ENCODE data around the gene SLCO1B1.
"Not testable (repeated sequence)": the region's sequence is repeated elsewhere in the genome, so short reads cannot be mapped to it uniquely, and the experiment has no call there.

The SLCO1B1 gene, protein sequence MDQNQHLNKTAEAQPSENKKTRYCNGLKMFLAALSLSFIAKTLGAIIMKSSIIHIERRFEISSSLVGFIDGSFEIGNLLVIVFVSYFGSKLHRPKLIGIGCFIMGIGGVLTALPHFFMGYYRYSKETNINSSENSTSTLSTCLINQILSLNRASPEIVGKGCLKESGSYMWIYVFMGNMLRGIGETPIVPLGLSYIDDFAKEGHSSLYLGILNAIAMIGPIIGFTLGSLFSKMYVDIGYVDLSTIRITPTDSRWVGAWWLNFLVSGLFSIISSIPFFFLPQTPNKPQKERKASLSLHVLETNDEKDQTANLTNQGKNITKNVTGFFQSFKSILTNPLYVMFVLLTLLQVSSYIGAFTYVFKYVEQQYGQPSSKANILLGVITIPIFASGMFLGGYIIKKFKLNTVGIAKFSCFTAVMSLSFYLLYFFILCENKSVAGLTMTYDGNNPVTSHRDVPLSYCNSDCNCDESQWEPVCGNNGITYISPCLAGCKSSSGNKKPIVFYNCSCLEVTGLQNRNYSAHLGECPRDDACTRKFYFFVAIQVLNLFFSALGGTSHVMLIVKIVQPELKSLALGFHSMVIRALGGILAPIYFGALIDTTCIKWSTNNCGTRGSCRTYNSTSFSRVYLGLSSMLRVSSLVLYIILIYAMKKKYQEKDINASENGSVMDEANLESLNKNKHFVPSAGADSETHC

DNA sequence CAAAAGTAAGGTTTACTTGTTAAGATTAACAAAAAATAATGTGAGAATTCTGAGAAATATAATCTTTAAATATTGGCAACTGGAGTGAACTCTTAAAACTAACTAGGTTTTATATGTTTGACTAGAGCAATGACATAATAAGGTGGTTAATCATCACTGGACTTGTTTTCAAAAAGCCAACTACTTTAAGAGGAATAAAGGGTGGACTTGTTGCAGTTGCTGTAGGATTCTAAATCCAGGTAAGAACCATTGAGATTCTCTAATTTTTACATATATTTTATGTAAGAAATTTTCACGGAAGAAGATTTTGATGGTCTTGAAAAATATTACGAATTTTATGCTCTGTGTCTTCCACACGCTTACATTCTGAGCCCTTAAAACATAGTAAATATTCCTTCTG, at the start of gene SLCO1B1:
SLCO1B1 (plus strand) TSS at position 197 of the 400 bp plus-strand sequence. CDS start 10,381 bp downstream, outside the sequence.
- DNase-seq: no peak

DNA sequence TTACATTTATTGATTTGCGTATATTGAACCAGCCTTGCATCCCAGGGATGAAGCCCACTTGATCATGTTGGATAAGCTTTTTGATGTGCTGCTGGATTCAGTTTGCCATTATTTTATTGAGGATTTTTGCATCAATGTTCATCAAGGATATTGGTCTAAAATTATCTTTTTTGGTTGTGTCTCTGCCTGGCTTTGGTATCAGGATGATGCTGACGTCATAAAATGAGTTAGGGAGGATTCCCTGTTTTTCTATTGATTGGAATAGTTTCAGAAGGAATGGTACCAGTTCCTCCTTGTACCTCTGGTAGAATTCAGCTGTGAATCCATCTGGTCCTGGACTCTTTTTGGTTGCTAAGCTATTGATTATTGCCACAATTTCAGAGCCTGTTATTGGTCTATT, 46.2 kb upstream of the SLCO1B1 start:
- not testable (repeated sequence) for DNase-seq

DNA sequence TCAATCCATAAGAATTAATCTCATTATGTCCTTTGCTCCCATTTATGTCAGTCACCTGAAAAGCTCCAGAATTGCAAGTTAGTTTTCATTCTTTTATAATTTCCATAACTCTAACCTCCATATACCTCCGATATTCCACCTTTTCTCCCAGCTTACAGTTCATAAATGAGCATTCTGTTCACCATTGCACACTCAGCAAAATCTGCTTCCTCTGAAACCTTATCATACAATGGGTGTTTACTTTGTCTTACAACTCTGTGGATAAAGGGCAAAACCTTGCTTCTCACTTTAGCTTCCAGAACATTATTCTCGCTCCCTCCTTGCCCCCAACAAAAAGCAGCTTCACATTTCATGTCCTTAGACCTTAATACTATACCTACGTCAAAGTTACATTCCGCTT, 19.3 kb upstream of the SLCO1B1 start:
- no peak for DNase-seq

DNA sequence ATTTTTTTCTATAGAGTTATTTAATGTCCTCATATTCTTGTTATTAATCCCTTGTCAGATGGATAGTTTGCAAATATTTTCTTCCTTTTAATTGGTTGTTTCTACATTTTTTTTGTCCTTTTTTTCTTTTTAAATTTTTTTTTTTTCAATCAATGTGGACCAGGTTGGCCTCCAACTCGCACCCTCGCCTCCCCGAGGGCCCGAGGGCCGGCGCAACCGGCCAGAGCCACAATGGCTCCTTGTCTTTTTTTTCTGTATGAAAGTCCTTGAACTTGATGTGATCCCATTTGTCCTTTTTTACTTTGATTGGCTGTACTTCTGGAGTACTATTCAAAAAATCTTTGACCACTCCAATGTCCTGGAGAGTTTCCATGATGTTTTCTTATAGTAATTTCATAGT, 17.7 kb upstream of the SLCO1B1 start:
- no peak for DNase-seq

DNA sequence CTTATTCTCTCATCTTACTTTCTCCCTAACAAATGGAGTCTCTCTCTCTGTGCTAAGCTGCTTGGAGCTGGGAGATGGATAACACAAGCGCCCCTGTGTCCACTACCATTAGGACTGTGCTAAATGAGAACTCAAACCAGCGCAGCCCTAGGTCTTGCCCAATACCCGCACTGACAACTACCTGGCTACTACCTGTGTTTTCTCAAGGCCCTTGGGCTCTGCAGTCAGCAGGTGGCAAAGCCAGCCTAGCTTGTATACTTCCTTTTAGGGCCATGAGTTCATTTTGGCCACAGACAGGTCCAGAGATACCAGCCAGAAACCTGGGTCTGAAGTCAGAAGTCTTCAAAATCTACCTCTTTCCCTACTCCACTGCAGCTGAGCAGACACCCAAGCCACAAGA, 13.0 kb upstream of the SLCO1B1 start:
- no peak for DNase-seq

DNA sequence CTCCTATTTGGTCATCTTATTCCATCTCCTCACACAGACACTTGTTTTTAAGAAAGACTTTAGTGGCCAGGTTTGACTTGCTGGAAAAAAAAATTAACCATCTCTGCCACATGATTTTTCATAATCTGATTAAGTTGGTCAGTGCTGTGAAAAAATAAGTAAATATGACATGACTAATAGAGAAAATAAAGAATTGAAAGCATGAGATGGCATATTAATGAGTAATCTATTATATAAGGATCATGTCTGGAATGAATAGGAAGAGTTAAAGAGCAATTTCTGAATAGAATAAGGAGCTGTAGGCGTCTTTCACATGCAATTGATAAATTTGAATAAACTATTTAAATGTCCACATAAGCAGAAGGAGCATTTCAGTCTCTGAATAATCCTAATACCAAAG, 12.2 kb upstream of the SLCO1B1 start:
- no peak for DNase-seq

DNA sequence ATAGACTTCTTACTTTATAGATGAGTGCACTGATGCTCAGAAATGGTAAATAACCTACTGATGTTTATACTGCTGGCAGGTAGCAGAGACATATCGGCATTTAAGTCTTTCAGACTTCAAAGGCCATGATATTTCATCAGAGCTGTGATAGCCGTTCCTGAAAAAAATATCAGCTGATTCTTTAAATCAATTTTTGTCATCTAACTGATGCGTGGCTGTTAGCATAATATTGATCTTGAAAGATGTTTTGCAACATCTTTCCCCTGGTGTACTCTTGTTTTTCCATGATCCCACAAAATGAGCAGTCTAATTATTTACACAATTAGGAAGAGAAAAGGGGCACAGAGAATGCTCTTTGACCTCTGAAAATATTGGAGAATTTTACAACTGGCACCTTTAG, 1.6 kb upstream of the SLCO1B1 start:
- DNase-seq: no peak

DNA sequence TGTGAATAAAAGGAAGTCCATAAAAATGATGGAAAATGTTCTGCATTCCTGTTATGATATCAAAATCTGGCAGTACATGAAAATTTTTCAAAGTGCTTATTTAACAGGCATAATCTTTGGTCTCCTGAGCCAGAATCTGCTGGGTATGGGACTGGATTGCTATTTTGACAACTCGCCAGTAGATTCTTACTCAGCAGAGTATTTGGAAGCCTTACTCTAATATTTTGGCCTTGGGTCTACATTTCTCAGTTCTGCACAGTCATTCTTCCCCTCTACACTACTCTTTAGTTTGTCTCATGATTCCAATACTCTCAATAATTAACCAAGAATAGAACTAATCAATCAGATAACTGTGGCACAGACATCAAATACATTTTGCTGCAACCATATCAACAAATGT, 1.1 kb upstream of the SLCO1B1 start:
- no peak for DNase-seq

DNA sequence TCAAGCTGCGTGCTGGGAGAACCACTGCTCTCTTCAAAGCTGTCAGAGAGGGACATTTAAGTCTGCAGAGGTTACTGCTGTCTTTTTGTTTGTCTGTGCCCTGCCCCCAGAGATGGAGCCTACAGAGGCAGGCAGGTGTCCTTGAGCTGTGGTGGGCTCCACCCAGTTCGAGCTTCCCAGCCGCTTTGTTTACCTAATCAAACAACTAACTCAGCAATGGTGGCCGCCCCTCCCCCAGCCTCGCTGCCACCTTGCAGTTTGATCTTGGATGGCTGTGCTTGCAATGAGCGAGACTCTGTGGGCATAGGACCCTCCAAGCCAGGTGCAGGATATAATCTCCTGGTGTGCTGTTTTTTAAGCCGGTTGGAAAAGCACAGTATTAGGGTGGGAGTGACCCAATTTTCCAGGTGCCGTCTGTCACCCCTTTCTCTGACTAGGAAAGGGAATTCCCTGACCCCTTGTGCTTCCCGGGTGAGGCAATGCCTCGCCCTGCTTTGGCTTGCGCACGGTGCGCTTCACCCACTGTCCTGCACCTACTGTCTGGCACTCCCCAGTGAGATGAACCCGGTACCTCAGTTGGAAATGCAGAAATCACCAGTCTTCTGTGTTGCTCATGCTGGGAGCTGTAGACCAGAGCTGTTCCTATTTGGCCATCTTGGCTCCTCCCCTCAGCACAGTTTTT, 6.5 kb downstream of the SLCO1B1 start:
- not testable (repeated sequence) for DNase-seq

DNA sequence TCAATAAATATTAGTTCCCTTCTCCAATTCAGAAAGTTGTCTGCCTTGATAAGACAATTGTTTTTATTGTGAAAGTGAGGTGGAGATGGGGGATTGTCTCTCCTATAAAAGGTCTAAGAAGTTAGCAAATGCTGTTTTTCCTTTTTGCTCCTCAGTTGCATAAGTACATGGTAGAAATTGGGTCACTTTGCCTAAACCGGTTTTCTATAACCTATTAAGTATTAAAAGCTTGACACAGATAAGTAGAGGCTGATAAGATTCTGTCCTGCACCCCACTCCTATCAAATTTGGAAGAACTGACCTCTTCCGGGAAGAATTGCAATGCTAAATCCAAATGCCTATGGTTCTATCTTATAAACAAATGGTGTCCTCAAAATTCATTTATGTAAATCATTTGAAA, 7.0 kb downstream of the SLCO1B1 start:
- no peak for DNase-seq

DNA sequence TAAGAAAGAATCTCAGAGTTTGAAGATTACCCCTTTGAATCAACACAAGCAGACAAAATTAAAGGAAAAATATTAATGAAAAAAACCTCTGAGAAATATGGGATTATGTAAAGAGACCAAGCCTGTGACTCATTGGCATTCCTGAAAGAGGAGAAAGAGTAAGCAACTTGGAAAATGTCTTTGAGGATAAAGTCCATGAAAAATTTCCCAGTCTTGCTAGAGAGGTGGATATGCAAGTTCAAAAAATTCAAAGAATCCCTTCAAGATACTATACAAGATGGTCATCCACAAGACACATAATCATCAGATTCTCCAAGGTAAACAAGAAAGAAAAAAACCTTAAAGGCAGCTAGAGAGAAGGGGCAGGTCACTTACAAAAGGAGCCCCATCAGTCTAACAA, 13.3 kb downstream of the SLCO1B1 start:
- DNase-seq: no peak

DNA sequence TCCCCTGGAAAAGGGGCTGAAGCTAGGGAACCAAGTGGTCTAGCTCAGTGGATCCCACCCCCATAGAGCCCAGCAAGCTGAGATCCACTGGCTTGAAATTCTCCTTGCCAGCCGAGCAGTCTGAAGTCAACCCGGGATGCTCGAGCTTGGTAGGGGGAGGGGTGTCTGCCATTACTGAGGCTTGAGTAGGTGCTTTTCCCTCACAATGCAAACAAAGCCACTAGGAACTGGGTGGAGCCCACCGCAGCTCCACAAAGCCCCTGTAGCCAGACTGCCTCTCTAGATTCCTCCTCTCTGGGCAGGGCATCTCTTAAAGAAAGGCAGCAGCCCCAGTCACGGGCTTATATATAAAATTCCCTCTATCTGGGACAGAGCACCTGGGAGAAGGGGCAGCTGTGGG, 18.9 kb downstream of the SLCO1B1 start:
- DNase-seq: not testable (repeated sequence)

DNA sequence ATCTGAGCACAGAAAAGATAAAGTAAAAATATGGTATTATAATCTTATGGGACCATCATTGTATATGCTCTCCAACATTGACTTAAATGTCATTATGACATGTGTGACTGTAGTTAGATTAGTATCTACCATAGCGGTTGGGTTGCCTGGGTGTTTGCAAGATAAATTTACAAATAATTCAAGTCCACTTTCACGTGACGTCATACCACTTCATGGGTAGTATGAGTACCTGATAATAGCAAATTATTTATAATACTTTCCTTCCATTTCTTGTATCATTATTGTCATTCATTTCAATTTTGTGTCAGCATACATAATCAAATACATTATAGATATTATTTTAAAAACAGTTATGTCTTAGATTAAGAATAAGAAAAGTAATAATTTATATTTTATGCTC, 20.2 kb downstream of the SLCO1B1 start:
- DNase-seq: no peak

DNA sequence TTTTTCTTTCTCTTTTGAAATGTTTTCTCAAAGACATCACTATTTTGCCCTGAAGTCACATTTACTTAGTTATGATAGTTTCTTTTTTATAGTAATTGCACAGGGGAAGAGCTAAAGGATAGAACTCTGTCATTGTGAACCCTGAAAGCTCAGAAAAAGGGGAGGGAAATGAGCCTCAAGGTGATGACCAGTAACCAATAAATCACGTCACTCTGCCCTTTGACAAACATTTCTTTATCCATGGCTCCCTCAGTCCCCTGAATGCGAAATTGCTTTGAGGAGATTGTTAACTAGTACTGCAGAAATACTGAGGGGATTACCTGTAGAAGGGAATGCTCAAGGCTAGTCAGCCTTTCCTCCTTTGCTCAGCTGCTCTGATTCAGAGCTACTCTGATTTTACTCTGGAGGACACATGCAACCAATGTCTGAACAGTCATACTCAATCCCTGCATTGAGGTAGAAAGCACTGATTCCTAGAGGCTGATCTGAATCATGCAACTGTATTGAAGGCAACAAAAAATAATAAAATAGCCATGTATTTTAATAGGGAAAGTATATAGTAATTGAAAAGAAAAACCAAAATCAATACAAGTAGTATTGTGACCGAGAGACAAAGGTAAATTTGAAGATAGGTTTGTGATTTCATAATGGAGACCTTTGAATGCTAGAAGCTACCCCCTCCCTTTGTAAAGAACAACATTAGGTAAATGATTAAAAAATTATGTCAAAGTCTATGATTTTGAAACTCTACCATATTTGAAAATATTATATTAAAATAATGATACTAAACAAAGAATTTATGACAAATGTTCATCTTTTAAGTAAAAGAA, 24.7 kb downstream of the SLCO1B1 start:
- DNase-seq: no peak

DNA sequence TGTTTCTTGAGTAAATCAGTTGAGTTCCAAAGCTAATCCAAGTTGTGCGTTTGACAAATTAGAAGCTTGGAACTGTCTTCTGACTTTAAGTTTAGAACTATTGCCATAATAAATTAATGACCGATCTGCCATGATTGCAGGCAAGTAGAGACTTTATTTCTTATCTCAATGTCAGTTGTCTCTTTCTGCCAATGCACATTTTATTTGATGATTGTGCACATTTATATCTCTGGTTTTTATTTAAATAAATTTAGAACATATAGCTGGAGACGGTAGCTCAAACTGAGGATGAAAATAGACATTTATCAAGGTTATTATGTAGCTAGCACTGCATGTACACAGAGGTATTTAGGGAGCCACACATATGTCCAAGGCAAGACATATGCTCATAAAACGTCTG, 34.1 kb downstream of the SLCO1B1 start:
- no peak for DNase-seq

DNA sequence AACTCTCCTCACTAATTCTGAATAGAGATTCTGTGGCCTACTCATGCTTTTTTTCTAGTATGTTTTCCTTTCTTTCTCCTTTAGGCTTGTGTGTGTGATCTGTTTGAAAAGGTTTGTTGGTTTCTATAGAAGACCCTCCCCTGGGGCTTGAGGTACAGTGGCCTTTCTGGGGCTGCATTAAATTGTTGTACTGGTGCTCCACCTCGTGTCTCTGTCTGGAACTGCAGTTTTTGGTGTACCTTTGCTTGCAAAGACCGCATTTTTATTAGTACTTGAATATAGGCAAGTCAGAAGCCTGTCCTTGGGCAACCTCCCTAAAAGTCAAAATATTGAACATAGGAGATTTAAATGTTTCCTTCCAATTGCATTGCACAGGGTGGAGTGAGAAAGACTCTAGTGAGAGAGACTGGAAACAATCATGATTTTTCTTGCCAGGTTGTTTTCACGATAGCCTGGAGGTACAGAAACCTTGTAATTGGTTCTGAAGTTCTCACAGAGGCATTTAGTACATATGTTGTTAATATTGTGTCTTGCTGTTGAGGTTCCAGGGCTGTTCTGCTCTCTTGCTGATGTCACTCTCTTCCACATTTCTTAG, 39.0 kb downstream of the SLCO1B1 start:
- peak; percentile 41 to 49 for DNase-seq

DNA sequence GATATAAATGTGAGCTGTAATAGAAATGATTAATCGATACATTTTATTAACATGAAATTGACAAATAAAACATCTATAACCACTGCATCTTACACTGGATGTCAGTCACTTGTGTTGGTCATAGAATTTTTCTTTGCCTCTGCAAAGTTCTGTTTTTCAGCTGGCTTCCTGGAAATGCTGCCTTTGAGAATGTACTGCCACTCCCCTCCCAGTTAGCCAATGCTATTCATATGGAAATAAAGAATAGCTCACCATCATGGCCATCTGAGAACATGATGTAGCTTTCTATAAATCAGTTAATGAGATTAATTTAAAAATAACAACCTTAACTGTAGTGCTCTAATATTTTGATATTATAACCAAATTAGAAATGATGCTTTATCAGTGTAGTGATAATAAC, 41.1 kb downstream of the SLCO1B1 start:
- DNase-seq: no peak

DNA sequence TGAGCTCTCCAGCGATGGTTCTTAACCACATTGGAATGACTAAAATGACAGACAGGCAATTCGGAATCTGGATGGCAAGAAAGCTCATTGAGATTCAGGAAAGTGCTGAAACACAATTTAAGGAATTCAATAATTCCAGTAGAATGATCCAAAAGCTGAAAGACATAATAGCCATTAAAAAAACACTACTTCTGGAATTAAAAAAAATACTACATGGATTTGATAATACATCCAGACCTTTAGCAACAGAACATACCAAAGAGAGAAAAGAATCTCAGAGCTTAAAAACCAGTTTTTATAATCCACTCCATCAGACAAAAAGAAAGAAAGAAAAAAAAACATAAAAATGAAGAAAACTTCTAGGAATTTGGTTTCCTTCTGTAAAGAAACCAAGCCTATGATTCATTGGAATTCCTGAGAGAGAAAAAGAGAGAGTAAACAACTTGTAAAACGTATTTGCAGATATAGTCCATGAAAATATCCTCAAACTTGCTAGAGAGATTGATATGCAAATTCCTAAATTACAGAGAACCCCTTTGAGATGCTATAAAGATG, 52.8 kb downstream of the SLCO1B1 start:
- no peak for DNase-seq

DNA sequence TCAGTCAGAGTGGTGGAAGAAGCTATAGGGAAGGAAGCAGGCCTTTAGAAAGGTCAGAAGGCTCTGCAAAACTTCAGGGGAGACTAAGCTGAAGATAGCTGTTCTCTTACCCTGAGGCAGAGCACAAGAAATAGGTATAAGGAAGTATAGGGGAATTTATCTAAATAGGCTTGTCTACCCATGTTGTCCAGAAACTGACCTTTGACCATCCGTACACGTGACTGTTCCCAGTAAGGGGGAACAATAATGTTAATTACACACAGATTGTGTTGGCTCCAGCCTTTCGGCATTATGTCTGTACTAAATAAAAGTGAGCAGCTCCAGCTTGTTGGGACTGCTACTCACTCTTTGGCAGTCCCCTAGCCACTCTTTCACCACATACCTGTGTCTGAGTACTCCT, 59.0 kb downstream of the SLCO1B1 start:
- DNase-seq: no peak

DNA sequence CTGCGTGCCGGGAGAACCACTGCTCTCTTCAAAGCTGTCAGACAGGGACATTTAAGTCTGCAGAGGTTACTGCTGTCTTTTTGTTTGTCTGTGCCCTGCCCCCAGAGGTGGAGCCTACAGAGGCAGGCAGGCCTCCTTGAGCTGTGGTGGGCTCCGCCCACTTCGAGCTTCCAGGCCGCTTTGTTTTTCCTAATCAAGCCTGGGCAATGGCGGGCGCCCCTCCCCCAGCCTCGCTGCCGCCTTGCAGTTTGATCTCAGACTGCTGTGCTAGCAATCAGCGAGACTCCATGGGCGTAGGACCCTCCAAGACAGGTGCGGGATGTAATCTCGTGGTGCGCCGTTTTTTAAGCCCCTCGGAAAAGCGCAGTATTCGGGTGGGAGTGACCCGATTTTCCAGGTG, 83.4 kb downstream of the SLCO1B1 start:
- not testable (repeated sequence) for DNase-seq

DNA sequence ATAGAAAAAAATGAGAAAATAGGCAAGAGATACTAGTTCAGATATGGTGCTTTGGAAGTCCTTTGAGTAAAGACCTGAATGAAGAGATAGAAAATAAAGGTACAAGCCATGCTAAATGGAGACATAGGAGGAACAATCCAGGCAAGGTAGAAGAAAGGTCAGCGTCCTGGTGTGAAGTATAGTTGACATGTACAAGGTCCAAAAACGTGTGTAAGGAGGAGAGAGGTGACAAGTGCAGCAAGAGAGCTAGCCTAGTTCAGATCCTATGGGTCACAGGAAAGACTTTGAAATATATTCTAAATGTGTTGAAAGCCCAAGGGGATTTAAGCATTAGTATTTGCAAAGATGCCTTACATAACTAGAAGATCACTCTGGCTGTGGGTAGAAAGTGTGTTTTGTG, 88.2 kb downstream of the SLCO1B1 start:
- no peak for DNase-seq

DNA sequence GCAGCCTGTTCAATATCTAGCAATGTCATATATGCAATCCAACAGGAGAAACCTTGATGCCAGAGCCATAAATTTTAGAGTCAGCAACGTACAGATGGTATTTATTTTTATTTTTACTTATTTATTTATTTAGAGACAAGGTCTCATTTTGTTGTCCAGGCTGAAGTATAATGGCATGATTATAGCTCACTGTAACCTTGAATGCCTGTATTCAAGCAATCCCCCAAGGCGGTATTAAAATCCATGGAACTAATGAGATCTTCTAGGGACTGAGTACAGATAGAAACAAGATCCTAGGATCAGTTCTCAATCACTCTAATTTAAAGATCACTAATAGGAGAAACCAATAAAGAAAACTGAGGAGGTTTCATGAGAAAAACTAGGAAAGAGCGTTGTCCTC, 89.3 kb downstream of the SLCO1B1 start:
- DNase-seq: no peak
